NCI-H510A treated with DMSO at 0.1 percent for 48 hours (cell line): ENCODE measurements around the gene RGS6.

Experiments used
- DNase-seq: peaks from one replicate; lab custom pipeline; 2025; lab: John Stamatoyannopoulos, UW

RGS6 gene

DNA sequence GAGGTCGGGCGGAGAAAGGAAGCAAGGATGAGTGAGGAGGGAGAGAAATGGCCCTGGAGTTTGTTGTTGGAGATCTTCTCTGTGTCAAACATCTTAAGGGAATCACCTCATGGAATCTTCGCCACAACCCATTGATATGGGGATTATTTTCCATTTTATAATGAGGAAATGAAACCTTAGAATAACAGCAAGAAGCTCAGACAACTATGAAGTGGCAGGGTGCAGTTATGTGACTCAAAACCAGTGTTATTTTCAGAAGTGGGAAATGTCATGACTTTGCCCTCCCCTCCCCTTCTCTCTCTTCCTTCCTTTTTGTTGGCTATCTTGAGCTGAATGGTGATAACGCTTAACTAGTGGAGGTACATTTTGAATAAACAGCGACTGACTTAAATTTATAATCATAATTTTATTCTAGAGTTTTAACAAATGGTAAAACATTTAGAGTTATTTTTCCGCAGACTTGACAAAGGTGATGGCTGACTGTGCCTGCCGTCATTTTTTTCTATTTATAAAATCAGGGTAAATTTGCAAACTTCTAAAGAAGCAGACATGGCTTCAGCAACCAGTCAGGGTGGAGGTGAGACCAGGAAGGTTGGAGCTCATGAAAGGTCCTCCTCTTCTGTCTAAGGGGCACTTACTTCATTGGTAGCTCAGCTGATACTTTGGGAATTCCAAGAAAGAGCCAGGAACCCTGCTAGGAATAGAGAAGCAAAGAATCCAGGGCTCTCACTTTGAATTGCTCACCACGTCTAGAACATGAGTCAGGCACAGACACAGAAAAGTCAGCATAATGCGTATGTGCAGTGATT lies 232.4 kb downstream of the RGS6 start:
- DNase-seq = no peak

DNA sequence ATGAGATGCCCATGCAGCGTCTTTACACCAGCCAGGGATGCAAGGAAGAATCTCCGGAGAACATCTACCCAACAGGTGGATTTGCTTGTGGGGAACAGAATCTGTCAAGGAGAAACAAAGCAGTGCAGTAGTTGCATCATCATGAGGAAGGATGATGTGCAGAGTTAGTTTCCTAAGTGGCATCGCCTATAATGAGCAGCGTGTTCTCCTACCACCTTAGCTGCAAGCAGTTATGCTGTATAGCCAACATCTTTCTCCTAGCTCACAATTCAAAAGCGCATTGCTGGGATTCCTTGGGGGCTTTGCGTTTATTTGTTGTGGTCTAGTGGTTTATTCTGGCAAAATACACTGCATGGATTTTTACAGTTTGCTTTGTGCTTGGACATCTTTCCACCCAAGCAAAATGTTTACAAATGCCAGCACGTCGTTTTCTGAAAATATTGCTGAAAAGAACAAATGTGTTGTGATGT lies 233.0 kb downstream of the RGS6 start:
- DNase-seq = no peak

DNA sequence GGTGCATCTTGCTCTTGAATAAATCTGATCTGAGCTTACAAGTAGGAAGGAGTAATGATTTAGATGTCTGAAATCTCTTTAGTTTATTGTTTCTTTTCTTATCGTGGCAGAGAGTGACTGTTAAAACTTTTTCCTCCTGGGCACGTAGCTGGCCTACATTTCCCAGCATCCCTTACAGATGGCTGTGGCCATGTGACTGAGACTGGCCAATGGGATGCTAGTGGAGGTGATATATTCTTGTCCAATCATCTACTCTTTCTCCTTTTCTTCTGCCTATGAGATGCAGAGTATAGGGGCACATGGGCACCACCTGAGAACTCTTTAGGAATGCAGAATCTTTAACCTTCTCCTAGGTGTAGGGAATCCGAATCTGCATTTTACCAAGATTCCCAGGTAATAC lies 237.3 kb downstream of the RGS6 start:
- no peak for DNase-seq

DNA sequence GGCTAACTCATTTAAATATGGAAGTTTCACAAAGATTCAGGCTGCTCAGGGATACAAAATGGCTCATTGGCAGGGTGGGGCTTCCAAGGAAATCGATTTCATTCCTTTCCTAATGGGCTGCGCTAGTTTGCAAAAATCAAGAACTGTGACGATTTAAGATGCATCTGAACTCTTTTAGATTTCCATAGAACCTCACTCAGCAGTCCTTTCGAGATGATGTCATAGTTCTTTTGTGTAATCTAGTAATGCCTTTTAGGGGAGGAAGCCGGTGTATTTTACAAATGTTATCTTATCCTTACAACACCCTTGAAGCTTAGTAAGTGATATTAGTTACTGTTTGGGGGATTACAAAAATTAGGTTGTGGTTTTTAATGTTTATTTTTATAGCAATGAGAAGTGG lies 239.8 kb downstream of the RGS6 start:
- no peak for DNase-seq

DNA sequence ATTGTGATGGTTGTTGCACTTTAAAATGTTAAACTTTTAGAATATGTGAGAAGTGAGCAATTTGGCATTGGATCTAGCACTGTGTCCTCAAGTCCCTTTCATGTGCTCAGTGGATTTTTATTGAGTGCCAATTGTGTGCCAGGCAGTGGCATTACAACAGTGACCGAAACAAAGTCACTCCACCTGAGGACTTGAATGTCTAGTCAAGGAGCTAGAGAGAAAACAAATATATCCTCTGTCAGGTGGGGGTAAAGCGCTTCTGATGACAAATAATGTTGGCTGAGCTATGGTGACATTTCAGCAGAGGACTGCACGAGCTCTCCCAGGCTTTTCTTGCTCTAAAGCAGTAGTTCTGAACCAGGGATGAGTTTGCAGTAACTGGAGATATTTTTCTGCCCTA lies 240.4 kb downstream of the RGS6 start:
- DNase-seq = peak; percentile 31

DNA sequence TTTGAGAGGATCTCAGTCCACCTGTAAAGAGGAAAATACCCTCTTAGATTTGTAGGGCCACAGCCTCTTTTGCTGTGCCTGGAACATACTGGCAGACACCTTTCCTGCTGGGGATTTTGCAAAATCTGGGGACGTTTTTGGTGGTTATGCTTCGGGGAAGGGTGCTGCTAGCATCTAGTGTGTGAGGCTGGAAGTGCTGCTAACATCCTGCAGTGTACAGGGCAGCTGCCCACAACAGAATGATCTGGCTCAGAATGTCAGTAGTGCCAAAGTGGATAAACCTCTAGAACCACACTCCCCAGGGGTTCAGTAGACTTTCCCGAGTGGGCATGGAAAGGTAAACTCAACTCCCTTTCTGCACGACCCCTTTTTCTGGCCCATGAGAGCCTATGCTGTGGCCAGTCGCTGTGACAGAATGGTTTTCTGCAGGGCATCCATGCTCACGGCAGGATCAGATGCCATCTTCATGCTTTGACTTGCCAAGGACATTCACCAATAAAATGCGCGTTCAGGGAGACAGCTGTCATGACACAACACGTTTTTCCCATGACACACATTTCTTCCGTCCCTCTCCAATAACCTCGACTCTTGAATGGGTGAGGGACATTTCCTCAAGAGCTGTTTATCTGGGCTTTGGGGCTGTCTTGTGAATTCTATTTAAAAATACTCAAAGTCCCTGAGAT lies 240.9 kb downstream of the RGS6 start:
- DNase-seq = no peak

DNA sequence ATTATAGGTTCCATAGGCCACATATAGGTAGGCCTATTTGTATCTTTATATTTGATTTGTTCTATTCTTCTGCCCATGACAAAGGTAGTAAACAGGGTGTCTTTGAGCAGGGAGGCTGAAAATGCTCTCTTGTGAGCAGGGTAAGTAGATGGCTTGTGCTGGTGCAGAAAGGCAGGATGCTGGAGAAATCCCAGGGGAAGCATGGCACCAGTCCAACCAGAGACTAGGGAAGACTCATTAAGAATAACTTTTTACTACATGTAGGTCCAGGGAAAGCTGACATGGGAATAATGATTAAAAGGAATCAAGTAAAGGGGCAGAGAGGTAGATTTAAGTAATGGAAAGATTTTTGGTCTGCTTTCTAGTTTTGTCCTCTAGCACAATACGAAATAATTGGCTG lies 245.0 kb downstream of the RGS6 start:
- DNase-seq = no peak

DNA sequence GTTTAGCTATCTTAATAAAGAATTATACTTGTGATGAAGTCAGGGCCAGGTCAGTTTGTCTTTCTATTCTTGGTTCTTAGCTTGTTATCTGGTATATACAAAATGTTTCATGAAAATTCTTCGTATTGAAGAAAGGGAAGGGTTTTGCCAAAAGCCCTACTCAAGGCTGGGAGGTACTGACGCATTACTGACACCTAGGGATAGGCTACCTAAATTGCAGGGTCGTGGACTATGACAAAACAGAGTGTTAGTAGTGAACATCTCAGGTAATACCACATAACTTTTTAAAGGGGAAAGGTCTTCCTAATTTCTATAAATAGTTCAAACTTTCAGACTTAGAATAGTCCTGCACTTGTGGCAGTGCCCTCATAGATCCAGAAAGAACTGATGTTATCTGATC lies 246.3 kb downstream of the RGS6 start:
- no peak for DNase-seq

DNA sequence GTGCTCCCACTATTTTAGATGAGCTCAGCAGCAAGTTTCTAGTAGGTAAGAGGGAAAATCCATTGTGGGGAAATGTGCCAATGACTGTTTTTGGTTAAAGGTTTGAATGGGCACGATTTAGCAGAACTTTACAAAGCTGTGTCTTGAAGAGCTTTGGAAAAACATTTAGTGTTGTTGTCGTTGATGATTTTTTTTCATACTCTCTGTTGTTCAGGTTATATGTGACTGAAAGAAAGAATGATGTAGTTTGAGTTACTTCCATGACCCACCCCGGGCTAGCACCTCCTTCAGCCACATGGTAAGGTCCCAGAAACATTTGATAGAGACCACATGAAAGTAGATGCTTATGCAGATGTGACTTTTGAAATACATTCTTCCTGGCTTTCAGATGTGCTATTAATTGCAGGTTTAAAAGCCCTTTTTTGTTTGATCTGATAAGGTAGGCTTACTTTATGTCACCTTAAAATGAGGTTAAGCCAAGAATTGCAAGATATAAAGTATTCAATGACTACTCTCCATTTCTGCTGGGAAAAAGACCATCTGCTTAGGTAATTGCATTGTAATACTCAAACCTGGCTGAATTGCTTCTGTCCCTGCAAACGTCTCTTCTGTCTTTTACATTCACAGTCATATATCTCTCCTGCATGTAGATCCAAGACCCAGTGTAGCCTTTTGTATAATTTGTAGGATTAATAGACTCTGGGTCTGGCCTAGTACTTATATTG lies 250.6 kb downstream of the RGS6 start:
- no peak for DNase-seq

DNA sequence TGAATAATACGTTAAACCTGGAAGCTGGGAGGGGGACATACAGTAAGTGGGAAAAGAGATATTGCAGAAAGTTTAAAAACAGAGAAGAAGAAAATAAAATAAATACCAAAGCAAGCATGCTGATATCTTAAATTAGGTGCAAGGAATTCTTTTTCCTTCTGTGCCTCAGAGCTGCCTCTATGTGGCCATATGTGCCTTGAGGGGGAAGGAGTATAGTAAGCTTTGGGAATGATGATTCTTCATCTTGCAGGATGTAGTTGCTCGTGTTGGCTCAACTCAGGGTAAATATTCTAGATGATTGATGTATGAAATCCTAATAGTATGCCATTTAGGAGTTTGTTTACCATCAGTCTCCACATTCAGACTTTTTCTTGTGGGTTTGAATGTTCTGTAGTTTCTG lies 251.4 kb downstream of the RGS6 start:
- DNase-seq = no peak

DNA sequence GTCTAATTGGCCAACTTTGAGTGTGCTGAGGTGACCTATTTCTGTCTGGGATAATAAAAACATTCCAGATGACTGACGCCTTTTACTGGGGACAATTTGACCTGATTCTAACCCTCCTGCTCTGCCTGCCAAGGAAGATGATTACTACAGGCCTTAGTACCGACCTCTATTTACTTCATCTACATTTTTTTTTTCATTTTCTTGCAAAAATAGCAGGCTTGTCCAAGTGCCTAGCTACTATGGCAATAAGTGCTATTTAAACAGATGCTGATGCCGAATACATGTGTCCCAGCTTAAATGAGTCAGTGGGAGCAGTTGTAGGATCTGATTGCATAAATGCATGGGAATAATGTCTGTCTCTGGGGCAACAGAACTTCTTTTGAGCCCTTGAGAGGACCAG lies 254.3 kb downstream of the RGS6 start:
- DNase-seq = no peak

DNA sequence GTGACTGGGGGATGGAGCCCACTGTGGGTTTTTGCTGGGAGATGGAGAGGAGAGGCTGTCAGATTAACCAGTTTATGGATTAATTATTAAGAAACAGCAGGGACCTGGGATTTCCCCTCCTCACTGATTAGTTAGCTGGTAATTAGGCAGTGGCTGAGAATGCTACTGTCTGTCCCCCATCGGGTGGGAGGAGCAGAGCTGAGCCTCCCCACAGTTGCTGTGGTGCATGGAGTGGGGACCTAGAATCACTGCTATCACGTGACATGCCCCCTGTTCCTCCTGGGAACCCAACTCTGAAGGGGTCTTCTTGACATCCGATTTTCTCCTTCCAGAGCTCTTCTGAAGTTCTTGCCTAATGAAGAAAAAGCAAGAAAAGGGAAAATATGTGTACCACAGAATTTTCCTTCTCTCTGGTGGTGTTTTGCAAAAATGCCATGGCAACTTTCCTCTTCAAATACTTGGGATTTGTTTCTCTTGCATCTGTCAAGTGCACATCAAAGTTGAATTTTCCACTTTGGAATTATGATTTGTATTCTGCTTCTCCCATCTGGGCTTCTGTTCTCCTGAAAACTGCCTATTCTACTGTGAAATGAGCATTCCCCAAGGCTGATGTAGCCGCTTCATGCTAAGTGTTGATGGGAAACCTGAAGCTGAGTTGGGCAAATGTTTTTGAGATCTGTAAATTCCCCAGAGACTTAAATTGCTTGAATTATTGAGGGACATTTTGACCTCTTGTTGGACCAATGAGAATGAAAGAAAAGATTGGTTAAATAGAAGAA lies 264.2 kb downstream of the RGS6 start:
- DNase-seq = no peak

DNA sequence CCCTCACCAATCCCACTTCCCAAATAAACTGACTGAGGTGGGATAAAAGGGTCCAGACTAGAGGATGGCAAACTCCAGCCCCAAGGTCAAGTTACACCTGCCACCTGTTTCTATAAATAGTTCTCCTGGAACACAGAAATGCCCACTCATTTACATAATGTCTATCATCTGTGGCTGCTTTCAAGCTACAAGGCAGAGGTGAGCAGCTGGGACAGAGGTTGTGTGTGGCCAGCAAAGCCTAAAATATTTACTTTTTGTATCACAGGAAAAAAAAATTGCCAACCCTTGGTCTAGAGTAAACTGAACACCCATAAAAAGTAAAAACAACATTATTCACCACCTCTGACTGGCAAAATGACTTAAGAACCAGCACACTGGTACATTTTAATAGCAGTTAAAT lies 269.4 kb downstream of the RGS6 start:
- peak; percentile 63 for DNase-seq

DNA sequence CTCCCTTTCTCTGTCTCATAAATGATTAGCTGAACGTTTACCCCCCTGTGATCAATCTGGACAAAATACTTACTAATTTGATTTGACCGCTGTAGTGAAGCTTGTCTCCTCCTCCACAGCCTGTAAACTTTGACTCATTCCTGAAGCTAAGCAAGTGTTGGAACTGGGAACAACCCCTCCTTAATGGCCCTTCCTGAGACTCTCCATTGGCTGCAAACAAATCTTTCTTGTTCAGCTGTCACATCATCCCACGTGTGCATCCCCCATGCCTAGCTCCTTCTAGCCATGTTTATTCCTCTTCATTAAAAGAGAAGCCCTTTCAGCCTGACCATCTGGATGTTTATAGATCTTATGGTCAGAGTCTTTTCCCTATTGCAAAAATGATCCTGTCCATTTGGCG lies 281.2 kb downstream of the RGS6 start:
- DNase-seq = no peak

DNA sequence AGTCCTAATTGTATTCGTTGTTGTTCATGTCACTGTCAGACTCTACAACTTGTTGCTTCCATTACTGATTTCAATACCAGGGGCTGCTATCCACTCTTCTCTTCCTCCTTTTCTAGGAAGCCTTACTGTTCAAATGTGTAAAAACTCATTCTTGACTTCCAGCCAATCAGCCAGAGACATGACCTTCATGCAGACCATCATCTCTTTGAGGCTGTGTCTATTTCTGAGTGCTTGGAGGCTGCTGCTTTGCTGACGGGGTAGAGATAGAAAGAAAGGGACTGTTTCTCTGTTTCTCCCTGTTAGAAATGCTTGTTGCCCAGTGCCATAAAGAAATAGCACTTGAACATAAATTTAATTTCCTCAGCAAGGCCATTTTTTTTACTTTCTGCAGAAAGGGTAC lies 282.9 kb downstream of the RGS6 start:
- DNase-seq = no peak

DNA sequence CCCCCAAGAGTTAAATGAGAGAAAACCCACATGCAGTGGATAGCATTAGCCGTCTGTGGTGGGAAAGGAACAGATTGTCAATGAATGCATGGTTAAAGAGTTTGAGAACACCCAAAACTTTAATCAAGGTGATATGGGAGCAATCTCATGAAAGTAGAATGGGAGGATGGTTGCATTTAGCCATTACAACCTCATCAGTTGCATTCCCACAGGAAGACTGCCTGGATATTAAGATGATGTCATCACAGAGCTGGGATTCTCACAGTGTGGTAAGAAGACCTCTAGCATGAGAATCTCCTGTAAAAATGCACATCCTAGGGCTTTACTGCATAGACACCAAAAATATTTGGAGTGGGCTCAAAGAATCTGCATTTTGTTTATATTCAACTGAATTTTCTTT lies 284.9 kb downstream of the RGS6 start:
- no peak for DNase-seq

DNA sequence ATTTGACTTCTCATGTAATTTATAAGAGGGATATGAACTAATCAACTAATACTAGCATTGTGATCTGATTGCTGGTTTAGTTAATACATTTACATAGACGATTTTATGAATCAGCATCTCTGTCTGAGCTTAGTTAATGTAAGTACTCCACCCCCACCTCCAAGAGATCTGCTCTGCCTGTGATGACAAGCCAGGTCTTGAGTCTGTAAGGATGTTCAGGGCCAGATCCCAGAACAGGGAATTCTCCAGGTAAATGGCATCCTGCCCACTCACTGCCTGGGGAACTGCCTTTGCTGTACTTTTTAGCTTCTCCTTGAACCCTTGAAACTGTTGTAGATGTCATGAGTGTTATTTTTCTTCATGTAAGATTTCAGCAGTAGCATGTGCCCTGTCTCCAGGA lies 289.8 kb downstream of the RGS6 start:
- no peak for DNase-seq

DNA sequence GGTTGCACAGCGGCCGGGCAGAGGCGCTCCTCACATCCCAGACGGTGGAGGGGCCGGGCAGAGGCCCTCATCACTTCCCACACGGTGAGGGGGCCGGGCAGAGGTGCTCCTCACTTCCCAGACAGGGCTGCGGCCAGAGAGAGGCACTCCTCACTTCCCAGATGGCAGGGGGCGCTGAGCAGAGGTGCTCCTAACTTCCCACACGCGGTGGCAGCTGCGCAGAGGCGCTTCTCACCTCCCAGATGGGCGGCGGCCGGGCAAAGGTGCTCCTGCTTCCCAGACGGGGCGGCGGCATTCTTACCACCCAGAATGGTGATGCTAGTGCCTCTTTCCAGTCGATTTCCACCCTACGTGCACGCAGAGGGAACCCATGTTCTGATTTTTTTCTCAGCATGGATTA lies 304.4 kb downstream of the RGS6 start:
- DNase-seq = no peak

DNA sequence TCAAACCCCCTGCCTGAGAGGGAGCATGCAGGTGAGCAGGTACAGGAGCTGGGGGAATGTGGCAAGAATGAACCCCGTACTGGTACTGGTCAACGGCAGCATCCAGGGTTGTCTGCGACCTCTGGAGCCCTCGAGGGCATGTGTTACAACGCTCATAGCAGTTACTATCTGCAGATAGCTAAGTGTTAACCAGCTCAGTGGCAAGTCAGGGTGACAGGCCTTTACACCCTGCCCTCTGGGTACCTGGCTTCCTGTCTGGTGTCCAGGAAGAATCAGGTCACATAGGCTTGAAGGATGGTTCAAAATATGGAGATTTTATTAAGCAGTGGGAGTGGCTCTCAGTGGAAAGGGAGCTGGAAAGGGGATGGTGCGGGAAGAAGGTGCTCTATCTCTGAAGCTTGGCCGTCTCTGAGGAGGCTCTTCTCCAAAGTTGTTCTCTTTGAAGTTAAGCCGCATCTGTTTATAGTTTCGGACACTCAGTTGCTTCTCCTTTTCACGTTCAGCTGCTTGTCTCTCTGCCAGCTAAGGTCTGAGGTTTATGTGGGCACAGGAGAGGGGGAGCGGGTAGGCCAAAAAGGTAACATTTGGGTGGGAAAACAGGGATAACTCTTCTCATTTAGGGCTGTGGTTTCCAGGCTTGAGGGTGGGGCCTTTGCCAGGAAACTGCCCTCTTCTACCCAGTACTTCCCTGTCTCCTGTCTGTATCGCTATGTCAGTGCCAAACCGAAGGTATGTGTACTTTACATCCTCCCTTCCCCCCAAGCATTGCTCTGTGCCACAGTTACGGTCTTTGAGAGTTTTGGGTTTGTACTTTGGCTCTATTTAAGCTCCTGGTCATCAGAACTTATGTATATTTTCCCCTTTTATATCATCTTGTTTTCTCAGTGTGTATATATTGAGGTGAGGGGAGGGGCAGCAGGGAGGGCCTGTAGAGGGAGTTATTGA lies 305.8 kb downstream of the RGS6 start:
- no peak for DNase-seq

DNA sequence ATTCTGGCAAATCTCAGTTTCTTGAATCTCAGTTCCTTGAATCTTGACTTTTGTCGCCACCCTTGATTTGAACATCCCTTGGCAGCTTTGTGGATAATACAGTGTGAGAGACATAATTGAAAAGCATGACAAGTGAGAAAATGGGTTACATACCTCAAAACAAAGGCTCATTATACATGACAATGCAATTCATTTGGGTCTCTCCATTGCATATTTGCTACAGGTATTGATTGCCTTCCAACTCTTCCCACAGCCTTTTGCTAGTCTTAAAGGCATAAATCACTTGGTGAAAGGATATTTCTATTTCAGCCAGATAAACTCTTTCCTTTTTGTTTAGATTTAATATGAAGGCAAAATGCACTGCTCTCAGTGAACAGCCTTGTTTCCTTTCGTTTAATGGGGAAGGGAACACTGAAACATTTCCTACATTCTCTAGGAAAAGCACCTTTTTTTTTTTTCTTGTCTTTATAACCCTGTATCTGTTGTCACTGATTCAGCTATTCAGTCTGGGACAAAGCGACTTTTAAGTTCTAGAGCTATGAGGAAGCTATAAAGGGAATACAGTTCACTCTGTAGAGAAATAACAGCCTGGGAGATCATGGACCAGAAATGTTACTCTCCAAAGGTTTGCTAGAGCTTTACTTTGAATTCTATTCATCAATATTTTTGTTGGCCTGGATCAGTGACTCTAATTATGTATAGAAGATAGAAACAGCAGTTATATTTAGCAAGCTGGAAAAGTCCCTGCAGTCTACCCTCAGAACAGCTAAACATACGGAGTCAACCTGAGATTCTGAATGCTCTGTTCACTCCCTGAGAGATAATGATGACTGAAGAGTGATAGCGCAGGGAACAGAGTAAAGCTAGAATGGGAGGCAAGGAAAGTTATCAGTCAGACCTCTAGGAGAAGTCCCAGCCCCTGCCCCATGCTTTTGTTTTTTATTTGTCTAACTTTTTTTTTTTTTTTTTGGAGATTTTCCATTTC lies 311.4 kb downstream of the RGS6 start:
- no peak for DNase-seq
